Effector memory CD8-positive, alpha-beta T cell (primary cell): ENCODE results near the gene SLC4A4.

Experiments
- ATAC-seq: fragments of 150-1000 bp; cut with Tn5 transposase; replicated peaks from 2 replicates; pipeline ENCODE4 v1.10.0; 2021; ENCODE audit warnings: mild to moderate bottlenecking, moderate library complexity
- DNase-seq, 3 experiments: peaks; one replicate each; pipeline ENCODE4 v3.0.0; 2021
- H3K27ac Mint-ChIP-seq, 2 donors: one replicate each; pipeline ENCODE4 v1.8.0; 2022; ENCODE audit warnings: mild to moderate bottlenecking in 2 of 2, mixed read lengths in 2 of 2, moderate library complexity in 2 of 2
- H3K27me3 Mint-ChIP-seq, 2 donors: one replicate each; pipeline ENCODE4 v1.8.0; 2022; ENCODE audit warnings: mixed read lengths in 2 of 2
- H3K36me3 Mint-ChIP-seq: one replicate; pipeline ENCODE4 v1.8.0; 2022; ENCODE audit warnings: mild to moderate bottlenecking, moderate library complexity, mixed read lengths; ENCODE audit not compliant: insufficient read depth
- H3K4me1 Mint-ChIP-seq, 2 donors: one replicate each; pipeline ENCODE4 v1.8.0; 2022; ENCODE audit warnings: low read depth in 2 of 2, mixed read lengths in 2 of 2
- H3K4me3 Mint-ChIP-seq, 2 donors: one replicate each; pipeline ENCODE4 v1.8.0; 2022; ENCODE audit warnings: mild to moderate bottlenecking in 2 of 2, mixed read lengths in 2 of 2, moderate library complexity in 2 of 2
- H3K9me3 Mint-ChIP-seq, 2 donors: one replicate each; pipeline ENCODE4 v1.8.0; 2022; ENCODE audit warnings: mixed read lengths in 2 of 2
- total RNA-seq, 9 experiments: gene quantifications; one replicate each; lab custom pipeline; 2026; lab: John Stamatoyannopoulos, UW

SLC4A4 gene
- total RNA-seq, result 0.06 to 33.7 (median 2.8) reads per million in 9 experiments

DNA sequence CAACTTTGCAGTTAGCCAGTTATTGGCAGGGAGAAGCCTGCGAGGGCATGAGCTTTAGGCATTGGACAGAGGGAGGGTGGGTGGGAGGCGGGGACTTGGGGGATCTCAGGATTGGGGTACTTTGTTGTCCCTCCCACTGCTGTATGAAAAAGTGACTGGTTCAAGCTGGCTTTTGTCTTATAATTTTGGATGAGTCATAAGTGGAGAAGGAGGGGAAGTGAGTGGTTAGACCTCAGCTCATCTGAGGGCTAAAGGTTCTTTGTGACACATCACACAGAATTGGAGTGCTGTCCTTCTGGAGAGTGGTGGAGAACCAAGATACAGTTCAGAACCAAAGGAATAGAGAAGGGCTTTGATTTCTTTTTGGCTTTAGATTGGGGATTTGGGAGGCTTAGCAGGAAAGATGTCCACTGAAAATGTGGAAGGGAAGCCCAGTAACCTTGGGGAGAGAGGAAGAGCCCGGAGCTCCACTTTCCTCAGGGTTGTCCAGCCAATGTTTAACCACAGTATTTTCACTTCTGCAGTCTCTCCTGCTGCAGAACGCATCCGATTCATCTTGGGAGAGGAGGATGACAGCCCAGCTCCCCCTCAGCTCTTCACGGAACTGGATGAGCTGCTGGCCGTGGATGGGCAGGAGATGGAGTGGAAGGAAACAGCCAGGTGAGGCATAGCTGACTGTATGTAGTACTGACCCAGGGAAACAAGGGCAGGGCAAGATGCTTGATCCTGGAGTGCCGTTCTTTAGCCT, at the start of gene SLC4A4:
SLC4A4 (plus strand) TSS at position 175 of the 748 bp plus-strand sequence.
- peak within 1 kb of the TSS in 1 of 2 donors; percentile 7 for H3K27ac Mint-ChIP-seq
- no peaks in the 10 kb centered on the region for H3K27me3 Mint-ChIP-seq
- peaks cover 3% of the 10 kb centered on the region for H3K36me3 Mint-ChIP-seq
- ATAC-seq (peak; percentile 81), DNase-seq (no peak)
- H3K9me3 Mint-ChIP-seq, result peaks cover 0 to 7% of the 10 kb centered on the region in 2 donors
- peaks cover 7 to 11% of the 10 kb centered on the region in 2 donors for H3K4me1 Mint-ChIP-seq
- peak within 1 kb of the TSS in 1 of 2 donors; percentile 5 for H3K4me3 Mint-ChIP-seq

DNA sequence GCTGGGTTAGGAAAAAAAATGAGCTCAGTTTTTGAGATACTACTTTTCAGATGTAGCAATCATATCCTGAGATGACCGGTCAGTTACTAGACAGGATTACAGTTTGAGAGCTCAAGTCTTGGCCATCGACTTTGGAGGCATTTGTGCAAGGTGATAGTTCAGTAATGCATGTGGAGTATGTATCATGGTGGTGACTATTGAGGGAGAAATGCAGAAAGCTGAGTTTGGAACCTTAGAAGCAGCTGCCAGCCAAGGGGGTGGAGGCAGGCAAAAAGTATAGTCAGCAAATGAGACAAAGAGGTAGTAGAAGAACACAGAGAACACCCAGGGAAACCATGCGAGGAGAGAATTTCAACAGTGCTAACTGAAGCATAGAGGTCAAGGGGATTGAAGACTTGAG, 48.7 kb upstream of the SLC4A4 start:
- ATAC-seq (no peak), DNase-seq (no peak)
- Mint-ChIP-seq H3K36me3 (no peaks in the 10 kb centered on the region), H3K4me3 (no peak overlapping the region), H3K4me1 (no peaks in the 10 kb centered on the region), H3K9me3 (no peaks in the 10 kb centered on the region), H3K27me3 (no peaks in the 10 kb centered on the region), H3K27ac (no peak overlapping the region)

GRCh38 chr4:71290476-71290875, 48.3 kb upstream of the SLC4A4 start:
- ATAC-seq, result no peak
- H3K36me3 Mint-ChIP-seq, result no peaks in the 10 kb centered on the region

GRCh38 chr4:71292228-71292627, 46.6 kb upstream of the SLC4A4 start:
- no peak overlapping the region for H3K4me3 Mint-ChIP-seq
- no peaks in the 10 kb centered on the region for H3K27me3 Mint-ChIP-seq
- no peaks in the 10 kb centered on the region for H3K9me3 Mint-ChIP-seq
- ATAC-seq (no peak), DNase-seq (no peak)
- H3K27ac Mint-ChIP-seq, result no peak overlapping the region
- H3K36me3 Mint-ChIP-seq, result no peaks in the 10 kb centered on the region
- no peaks in the 10 kb centered on the region for H3K4me1 Mint-ChIP-seq

More at GRCh38 chr4:71290476-71290875, 48.3 kb upstream of the SLC4A4 start:
- Mint-ChIP-seq H3K27me3 (no peaks in the 10 kb centered on the region), H3K4me3 (no peak overlapping the region), H3K9me3 (no peaks in the 10 kb centered on the region), H3K27ac (peak overlapping the region in 1 of 2 donors; percentile 10), H3K4me1 (no peaks in the 10 kb centered on the region)
- DNase-seq, result no peak

GRCh38 chr4:71293705-71294104, 45.1 kb upstream of the SLC4A4 start:
- H3K4me3 Mint-ChIP-seq, result no peak overlapping the region
- ATAC-seq (no peak), DNase-seq (no peak)
- no peaks in the 10 kb centered on the region for H3K9me3 Mint-ChIP-seq
- no peaks in the 10 kb centered on the region for H3K27me3 Mint-ChIP-seq
- no peak overlapping the region for H3K27ac Mint-ChIP-seq
- peaks cover 2 to 3% of the 10 kb centered on the region in 2 donors for H3K4me1 Mint-ChIP-seq
- no peaks in the 10 kb centered on the region for H3K36me3 Mint-ChIP-seq

- DNase-seq (no peak), ATAC-seq (no peak)
- no peak overlapping the region for H3K4me3 Mint-ChIP-seq
- H3K9me3 Mint-ChIP-seq, result no peaks in the 10 kb centered on the region
- H3K4me1 Mint-ChIP-seq, result peaks cover 2 to 3% of the 10 kb centered on the region in 2 donors
- no peaks in the 10 kb centered on the region for H3K36me3 Mint-ChIP-seq
- H3K27me3 Mint-ChIP-seq, result no peaks in the 10 kb centered on the region
- H3K27ac Mint-ChIP-seq, result no peak overlapping the region
Measured at GRCh38 chr4:71294301-71294700, 44.5 kb upstream of the SLC4A4 start.

- Mint-ChIP-seq H3K27ac (no peak overlapping the region), H3K4me1 (peaks cover 8 to 9% of the 10 kb centered on the region in 2 donors), H3K36me3 (no peaks in the 10 kb centered on the region), H3K9me3 (no peaks in the 10 kb centered on the region), H3K4me3 (no peak overlapping the region), H3K27me3 (peaks cover 0 to 10% of the 10 kb centered on the region in 2 donors)
- DNase-seq (no peak), ATAC-seq (no peak)
Measured at GRCh38 chr4:71296945-71297344, 41.9 kb upstream of the SLC4A4 start.

- H3K4me3 Mint-ChIP-seq, result no peak overlapping the region
- peaks cover 8 to 10% of the 10 kb centered on the region in 2 donors for H3K4me1 Mint-ChIP-seq
- ATAC-seq (no peak), DNase-seq (no peak)
- peaks cover 0 to 10% of the 10 kb centered on the region in 2 donors for H3K27me3 Mint-ChIP-seq
- no peak overlapping the region for H3K27ac Mint-ChIP-seq
- no peaks in the 10 kb centered on the region for H3K36me3 Mint-ChIP-seq
- no peaks in the 10 kb centered on the region for H3K9me3 Mint-ChIP-seq
Measured at GRCh38 chr4:71300362-71300761, 38.5 kb upstream of the SLC4A4 start.

GRCh38 chr4:71300964-71301363, 37.9 kb upstream of the SLC4A4 start:
- no peak for DNase-seq
- H3K27ac Mint-ChIP-seq, result no peak overlapping the region
- H3K4me1 Mint-ChIP-seq, result peaks cover 11 to 12% of the 10 kb centered on the region in 2 donors
- ATAC-seq, result no peak
- no peak overlapping the region for H3K4me3 Mint-ChIP-seq
- no peaks in the 10 kb centered on the region for H3K36me3 Mint-ChIP-seq
- peaks cover 0 to 10% of the 10 kb centered on the region in 2 donors for H3K27me3 Mint-ChIP-seq
- no peaks in the 10 kb centered on the region for H3K9me3 Mint-ChIP-seq

DNA sequence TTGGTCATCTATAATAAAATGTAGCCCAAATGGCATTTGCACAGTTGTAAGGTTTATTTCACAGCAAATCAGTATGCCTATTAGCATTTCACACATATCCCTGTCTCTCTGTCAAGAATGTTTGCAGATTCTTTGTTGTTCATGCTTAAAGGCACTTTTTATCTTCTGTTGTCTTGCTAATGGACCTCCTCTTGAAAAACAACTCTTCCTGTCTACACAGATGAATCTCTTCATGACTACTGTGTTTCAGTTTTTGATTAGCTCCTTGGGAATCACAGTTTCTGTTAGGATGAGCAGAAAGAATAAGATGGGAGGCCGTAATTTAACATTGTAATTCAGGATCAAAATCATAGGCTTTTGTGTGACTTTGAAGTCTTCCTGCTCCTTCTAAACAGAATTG, 35.5 kb upstream of the SLC4A4 start:
- Mint-ChIP-seq H3K4me3 (no peak overlapping the region), H3K4me1 (peaks cover 8 to 11% of the 10 kb centered on the region in 2 donors), H3K27ac (no peak overlapping the region), H3K27me3 (peaks cover 0 to 10% of the 10 kb centered on the region in 2 donors), H3K36me3 (no peaks in the 10 kb centered on the region), H3K9me3 (peaks cover 0 to 1% of the 10 kb centered on the region in 2 donors)
- ATAC-seq, result no peak
- DNase-seq, result no peak

- Mint-ChIP-seq H3K27ac (no peak overlapping the region), H3K36me3 (no peaks in the 10 kb centered on the region), H3K4me1 (peaks cover 8 to 9% of the 10 kb centered on the region in 2 donors), H3K4me3 (no peak overlapping the region), H3K27me3 (peaks cover 0 to 10% of the 10 kb centered on the region in 2 donors), H3K9me3 (peaks cover 0 to 1% of the 10 kb centered on the region in 2 donors)
- DNase-seq (no peak), ATAC-seq (no peak)
Measured at GRCh38 chr4:71303850-71304249, 35.0 kb upstream of the SLC4A4 start.

GRCh38 chr4:71304289-71304850, 34.5 kb upstream of the SLC4A4 start:
- DNase-seq, result no peak
- H3K27me3 Mint-ChIP-seq, result peaks cover 0 to 10% of the 10 kb centered on the region in 2 donors
- peaks cover 0 to 1% of the 10 kb centered on the region in 2 donors for H3K9me3 Mint-ChIP-seq
- H3K4me3 Mint-ChIP-seq, result no peak overlapping the region
- peaks cover 8 to 9% of the 10 kb centered on the region in 2 donors for H3K4me1 Mint-ChIP-seq
- no peaks in the 10 kb centered on the region for H3K36me3 Mint-ChIP-seq
- H3K27ac Mint-ChIP-seq, result no peak overlapping the region
- ATAC-seq, result no peak

- peak overlapping the region in 1 of 2 donors; percentile 1 for H3K27ac Mint-ChIP-seq
- H3K4me1 Mint-ChIP-seq, result peaks cover 2 to 4% of the 10 kb centered on the region in 2 donors
- ATAC-seq (no peak), DNase-seq (no peak)
- no peaks in the 10 kb centered on the region for H3K27me3 Mint-ChIP-seq
- H3K9me3 Mint-ChIP-seq, result peaks cover 0 to 8% of the 10 kb centered on the region in 2 donors
- no peaks in the 10 kb centered on the region for H3K36me3 Mint-ChIP-seq
- H3K4me3 Mint-ChIP-seq, result no peak overlapping the region
Measured at GRCh38 chr4:71307729-71308128, 31.1 kb upstream of the SLC4A4 start.

DNA sequence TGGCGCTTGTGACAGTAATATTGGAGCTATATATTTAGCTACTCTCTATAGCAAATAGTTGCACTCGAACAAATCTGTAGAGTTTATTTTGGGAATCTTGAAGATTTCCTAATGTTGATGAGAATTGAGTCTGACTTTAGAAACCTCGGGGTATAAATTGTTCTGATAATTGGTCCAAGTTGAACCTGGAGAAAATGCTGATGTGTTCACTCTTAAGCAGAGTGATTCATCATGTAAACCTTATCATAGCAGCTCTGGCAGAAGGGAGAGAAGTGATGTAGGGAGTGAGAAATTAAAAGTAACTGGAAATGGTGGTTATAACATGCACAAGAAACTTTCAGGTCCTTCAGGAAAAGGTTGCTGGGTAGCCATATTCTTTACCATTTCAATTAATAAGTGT, 16.4 kb upstream of the SLC4A4 start:
- H3K27me3 Mint-ChIP-seq, result no peaks in the 10 kb centered on the region
- H3K36me3 Mint-ChIP-seq, result no peaks in the 10 kb centered on the region
- H3K4me3 Mint-ChIP-seq, result no peak overlapping the region
- no peak overlapping the region for H3K27ac Mint-ChIP-seq
- DNase-seq (no peak), ATAC-seq (no peak)
- peaks cover 3% of the 10 kb centered on the region in 2 donors for H3K4me1 Mint-ChIP-seq
- no peaks in the 10 kb centered on the region for H3K9me3 Mint-ChIP-seq
